HG02759 (cell line): Measurements from ENCODE around the gene ZNF239.
"Not testable (repeated sequence)": the region's sequence is repeated elsewhere in the genome, so short reads cannot be mapped to it uniquely, and the experiment has no call there.

ENCODE experiments used
- ATAC-seq: cut with Tn5 transposase; IDR thresholded peaks from one replicate; pipeline ENCODE4 v1.9.1; 2021; ENCODE audit warnings: mild to moderate bottlenecking, moderate library complexity; ENCODE audit not compliant: unreplicated experiment

ZNF239 gene

DNA sequence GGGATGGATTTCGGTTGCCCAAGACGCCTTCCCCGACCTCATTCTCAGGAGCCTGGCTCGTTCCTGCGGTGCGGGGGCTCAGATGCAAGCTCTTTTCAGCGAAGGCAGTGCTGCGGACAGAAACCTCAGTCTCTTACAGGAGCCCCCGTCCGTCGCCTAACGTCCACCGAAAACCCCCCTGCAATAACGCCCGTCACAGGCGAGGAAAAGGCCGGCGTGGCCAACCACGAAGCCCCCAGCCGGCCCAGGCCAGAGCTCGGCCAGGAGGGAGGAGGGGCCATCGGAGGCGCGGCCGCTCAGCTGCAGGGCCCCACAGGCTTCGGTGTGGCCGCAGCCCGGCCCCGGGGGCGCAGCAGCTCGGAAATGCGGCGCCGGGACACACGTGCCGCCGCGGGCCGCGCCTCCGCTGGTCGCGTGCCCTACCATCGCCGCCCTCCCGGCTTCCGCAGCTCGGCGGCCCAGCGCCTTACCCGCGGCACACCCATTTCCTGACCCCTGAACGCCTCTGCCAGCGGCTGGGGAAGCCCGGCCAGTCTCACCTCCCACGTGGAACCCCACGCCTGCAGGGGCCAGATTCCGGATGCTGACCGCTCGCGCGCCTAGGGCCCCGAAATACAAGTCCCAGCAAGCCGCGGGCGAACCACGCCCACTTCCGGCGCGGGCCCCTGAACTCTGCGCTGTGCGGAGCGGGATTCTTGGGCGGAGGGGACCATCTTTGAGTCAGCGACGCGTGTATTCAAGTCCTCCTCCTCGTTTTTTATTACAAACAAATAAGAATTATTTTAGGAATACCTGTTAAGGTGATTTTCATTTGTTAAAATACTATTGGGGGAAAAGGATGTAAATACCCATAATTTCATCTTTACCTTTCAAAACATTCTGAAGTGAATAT is at the start of gene ZNF239:
Gene ZNF239, minus strand, starts transcription at position 616 of the 892 bp plus-strand sequence. CDS start 16,537 bp downstream, outside the sequence.
- ATAC-seq: peak; percentile 99

DNA sequence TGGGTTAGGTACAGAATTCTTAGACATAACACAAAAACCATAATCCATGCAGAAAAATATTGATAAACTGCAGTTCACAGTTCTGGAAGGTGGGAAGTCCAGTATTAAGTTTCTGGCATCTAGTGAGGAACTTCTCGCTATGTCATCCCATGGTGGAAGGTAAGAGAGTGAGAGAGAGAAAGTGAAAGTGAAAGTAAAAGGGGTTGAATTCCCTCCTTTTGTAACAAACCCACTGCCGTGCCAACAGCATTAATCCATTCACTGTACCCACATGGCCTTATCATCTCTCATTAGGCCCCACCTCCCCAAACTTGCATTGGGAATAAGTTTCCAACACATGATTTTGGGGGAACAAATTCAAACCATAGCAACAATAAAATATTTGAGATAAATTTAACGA is 48.9 kb upstream of the ZNF239 start:
- ATAC-seq: no peak

DNA sequence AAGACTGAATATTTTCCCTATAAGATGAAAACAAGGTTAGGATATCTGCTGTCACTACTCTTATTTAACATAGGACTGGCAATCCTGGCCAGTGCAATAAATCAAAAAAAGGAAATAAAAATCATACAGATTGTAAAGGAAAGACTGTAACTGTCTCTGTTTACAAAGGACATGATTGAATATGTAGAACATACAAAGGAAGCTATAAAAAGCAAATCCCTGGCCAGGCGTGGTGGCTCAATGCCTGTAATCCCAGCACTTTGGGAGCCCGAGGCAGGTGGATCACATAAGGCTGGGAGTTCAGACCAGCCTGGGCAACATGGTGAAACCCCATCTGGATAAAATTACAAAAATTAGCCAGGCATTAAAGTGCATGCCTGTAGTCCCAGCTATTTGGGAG is 47.6 kb upstream of the ZNF239 start:
- no peak for ATAC-seq

DNA sequence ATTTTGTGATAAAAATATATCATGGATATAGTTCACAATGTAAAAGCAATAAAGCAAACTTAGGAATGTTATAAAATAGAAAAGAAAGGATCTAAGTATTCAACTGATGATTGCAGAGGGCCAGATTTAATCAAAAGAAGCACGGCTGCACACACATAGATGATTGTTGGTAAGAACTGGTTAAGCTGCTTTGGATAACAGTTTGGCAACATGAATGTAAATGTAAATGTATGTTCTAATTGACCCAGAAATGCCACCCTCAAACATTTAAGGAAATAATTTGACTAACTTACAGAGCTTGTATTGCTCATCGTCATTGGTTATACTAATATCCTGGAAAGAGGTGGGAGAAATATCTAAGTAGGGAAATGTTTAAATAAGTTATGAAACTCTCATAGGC is 45.0 kb upstream of the ZNF239 start:
- ATAC-seq: no peak

DNA sequence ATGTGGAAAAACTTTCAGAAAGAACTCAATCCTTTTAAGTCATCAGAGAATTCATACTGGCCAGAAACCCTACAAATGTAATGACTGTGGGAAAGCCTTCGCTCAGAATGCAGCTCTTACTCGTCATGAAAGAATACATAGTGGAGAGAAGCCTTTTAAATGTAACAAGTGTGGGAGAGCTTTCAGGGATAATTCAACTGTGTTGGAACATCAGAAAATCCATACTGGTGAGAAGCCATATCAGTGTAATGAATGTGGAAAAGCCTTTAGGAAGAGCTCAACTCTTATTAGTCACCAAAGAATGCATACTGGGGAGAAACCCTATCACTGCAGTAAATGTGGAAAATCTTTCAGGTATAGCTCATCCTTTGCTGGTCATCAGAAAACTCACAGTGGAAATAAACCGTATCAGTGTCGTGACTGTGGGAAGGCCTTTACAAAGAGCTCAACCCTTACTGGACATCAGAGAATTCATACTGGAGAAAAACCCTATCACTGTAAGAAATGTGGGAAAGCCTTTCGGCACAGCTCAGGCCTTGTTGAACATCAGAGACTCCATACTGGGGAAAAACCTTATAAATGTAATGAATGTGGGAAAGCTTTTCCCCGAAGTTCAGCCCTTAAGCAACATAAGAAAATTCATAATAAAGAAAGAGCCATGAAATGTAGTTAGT is 42.4 kb upstream of the ZNF239 start:
- ATAC-seq: no peak

DNA sequence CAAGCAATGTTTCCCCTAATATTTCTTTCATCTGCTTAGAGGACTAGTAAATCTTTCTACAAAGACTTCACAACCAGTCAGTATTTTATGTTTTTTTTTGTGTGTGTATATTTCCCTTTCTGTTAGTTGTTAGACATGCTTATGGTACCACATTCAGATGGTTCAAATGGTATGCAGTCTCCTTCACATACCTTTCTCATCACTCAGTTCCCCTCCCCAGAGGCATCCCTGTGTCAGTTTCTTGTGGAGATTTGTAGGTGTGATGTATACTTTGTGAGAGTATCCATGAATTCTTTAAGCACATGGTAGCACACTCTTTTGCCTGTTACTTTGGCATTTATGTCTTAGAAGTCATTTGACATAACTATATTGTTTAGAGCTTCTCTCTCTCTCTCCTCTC is 36.2 kb upstream of the ZNF239 start:
- no peak for ATAC-seq

DNA sequence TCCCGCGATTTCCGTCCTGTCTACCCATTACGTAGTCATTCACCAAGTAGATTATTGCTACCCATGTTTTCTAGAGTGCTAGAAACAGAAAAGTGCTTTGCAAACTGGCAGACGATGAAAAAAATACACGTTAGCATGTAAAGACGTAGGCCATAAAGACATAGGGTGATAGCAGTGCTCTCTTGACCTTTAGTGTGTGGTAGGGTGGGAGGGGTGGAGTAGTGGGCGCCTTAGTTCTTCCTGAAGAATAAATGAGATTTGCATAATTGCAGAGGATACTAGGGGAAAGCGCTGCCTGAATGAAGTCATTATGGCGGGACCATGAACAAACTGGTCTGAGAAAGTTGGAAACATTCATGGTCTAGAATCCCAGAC is 32.8 kb upstream of the ZNF239 start:
- no peak for ATAC-seq

DNA sequence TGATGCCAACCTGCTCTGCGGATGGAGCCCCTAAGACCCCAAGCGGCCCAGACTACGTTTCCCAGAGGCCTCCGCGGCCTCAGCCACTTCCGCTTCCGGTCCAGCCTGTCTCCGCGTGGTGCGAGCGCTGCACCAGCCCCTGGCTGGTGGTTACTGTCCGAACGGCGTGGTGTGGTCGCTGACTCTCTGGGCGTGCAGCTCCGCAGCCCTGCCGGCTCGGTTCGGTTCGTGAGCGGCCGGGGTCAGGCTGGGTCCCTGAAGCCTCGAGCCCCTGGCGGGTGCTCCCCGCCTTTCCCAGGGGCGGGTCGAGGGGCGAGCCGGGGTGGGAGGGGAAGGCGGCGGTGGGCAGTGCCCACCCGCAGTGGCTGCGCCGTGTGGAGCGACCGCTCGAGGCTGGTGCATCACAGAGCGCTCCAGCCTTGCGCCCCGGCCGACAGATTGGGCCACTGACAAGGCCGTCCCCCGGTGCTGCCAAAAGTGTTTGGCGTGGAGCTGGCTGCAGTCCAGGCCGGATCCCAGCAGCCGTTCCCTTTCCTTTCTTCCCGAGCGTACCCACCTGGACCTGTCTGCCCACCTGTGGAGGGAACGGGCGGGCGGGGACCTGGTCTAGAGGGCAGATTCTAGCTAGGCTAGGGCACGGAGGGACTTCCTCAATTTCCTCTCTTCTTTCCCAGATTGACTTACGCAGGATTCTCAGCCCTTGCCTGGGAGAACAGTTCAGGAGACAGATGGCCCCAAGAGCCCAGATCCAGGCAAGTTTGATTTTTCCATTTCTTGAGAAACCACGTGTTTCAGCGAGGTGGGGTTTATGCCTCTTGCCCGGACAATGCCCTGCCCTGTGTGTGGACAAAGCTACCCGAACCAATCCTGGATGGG is 32.1 kb upstream of the ZNF239 start, which contains the start of gene ZNF485:
Gene ZNF485, plus strand, starts transcription at position 116 of the 876 bp plus-strand sequence. Its CDS starts 613 bp downstream, at position 729.
- ATAC-seq: peak; percentile 99

DNA sequence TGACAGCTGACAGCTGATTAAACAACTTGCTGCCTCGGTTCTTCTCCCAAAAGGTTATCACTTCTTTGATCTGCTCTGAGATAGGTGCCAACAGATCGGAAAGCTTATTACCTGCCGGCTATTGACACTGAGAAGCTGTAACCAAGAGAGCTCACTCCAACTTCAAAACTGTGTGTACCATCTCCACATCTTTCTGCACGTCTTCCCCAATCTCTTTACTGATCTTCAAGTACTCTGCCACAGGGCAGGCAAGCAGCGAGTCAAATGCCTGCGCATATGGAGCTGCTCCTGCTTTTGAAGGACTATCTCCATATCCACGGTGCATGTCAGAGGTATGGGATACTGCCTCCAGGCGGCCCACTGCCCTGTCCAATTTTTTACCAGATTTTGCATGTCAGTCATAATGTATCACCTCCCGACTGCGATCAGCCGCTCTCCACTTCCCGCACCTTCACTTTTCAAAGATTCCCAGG is 31.5 kb upstream of the ZNF239 start:
- ATAC-seq: peak; percentile 22

DNA sequence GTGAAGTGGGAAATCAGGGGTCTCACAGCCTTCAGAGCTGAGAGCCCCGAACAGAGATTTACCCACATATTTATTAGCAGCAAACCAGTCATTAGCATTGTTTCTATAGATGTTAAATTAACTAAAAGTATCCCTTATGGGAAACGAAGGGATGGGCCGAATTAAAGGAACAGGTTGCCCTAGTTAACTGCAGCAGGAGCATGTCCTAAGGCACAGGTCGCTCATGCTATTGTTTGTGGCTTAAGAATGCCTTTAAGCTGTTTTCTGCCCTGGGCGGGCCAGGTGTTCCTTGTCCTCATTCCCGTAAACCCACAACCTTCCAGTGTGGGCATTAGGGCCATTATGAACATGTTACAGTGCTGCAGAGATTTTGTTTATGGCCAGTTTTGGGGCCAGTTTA is 27.2 kb upstream of the ZNF239 start:
- not testable (repeated sequence) for ATAC-seq

DNA sequence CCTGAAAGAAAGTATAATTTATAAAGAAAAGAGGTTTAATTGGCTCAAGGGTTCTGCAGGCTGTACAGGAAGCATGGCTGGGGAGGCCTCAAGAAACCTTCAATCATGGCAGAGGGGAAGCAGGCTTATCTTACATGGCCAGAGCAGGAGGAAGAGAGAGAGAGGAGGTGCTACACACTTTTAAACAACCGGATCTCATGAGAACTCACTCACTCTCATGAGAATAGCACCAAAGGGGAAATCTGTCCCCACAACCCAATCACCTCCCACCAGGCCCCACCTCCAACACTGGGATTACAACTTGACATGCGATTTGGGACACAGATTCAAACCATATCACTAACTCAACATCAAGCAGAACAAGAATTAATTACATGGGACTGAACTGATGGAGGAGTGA is 24.9 kb upstream of the ZNF239 start:
- no peak for ATAC-seq

DNA sequence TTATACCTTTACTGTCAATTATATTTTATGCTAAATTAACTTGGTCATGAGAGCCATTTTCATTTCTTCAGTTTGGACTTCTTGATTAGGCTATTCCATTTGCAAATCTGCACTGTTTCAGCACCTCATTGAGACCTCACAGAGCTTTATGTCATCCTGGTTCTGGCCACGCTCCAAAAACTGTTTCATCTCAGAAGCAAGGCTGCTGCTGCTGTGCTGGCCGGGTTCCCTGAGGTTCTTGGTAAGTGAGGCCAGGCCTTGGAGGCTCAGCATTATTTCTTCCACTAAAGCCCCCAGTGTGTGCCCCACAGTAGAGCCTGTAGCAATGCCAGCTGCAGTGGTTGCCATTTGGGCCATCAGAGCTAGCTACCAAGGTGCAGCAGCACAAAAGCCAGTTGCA is 24.0 kb upstream of the ZNF239 start:
- no peak for ATAC-seq

DNA sequence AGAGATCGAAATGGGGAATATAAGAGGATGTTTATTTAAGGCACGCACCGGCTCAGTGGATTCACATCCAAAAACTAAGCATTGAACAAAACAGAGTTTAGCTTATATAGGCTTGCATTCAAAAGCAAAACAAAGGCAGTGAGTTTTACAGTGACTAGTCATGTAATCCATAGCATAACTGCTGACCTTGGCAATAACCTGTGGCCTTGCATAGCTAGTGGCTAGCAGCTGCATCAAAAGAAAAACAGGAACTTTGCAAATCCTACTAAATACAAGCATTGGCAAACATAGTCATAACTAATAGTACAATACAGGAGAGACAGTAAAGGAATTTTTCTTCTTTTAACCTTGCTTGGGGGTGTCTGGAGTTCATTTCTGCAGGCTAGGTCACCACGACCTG is 22.1 kb upstream of the ZNF239 start:
- ATAC-seq: no peak

DNA sequence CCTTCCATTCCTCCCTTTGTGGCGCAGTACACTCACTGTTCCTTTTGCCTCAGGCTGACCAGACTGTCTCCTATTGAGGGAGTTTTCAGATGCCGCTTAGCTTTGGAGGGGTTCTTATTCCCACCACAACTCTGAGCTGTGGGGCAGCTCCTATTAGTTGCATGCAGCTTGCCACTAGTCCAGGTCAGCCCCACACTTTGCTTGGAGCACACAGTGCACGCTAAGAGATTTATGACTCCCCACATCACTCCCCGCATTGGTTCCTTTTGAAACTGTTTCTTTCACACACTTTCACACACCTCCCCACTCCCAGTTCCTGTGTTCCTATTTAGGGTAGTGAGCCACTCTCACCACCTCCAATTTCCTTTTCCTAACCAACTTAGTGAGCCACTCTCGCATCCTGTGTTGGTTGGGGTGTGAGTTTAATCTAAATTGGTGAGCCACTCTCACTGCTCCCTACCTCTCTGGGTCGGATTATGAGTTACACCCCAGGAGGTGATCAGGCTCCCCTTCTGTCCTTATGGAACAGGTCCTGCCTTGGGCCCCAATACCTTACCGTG is 21.4 kb upstream of the ZNF239 start:
- ATAC-seq: peak; percentile 44

DNA sequence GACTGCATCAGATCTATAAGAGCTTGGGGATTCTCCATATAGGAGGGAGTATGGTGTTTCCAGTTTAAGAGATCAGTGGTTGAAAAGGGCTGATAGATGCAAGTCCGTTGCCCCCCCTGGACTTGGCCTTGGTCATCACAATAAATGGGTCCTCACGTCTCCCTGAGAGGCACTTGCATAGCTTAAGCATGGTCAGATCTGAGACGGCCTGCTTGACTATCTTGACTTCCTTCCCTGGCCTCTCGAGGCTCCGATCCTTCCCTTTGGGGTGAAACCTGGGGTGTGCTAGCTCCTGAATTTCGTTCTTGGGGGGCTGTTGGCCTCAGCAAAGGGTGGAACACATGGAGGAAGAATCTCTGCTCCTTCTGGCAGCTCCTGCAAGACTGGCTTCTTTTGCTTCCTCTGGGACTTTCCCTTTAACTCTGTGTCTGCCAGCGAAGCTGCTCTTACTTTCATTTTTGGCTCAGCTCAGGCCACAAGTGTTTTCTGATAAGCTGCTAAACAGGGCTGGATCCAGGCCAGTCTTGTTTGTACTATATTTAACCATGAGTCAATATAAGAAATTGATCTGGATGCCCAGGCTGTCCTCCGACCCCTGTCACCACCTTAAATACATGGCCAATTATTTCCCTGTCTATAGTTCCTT is 20.7 kb upstream of the ZNF239 start:
- peak; percentile 92 for ATAC-seq

DNA sequence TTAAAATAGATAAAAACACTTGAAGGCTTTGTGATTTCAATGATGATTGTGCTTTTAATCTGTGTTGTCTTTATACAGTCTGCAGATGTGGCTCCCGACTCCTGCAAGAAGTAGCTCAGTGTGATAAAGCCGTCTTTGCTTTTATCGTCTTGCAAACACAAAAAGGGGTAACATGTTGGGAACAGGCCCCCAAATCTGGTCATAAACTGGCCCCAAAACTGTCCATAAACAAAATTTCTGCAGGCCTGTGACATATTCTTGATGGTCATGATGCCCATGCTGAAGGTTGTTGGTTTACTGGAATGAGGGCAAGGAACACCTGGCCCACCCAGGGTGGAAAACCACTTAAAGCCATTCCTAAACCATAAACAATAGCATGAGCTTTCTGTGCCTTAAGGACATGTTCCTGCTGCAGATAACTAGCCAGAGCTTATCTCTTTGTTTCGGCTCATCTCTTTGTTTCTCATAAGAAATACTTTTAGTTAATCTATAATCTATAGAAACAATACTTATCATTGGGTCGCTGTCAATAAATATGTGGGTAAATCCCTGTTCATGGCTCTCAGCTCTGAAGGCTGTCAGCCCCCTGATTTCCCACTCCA is 17.0 kb upstream of the ZNF239 start:
- no peak for ATAC-seq

DNA sequence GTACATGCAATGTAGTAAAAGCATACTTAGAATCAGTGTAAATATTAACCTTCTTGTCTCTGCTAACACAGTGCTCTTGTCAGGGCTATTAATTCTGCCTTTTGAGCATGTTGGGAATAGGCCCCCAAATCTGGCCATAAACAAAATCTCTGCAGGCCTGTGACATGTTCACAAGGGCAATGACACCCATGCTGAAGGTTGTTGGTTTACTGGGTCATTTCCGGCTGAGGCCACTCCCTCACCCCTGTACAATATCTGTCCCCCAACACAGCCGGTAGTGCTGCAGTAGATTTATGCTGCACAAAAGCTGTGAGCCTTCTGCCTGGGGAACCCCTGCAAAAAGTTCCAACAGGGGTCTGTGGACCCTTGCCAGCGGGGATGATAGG is 12.3 kb upstream of the ZNF239 start:
- not testable (repeated sequence) for ATAC-seq

DNA sequence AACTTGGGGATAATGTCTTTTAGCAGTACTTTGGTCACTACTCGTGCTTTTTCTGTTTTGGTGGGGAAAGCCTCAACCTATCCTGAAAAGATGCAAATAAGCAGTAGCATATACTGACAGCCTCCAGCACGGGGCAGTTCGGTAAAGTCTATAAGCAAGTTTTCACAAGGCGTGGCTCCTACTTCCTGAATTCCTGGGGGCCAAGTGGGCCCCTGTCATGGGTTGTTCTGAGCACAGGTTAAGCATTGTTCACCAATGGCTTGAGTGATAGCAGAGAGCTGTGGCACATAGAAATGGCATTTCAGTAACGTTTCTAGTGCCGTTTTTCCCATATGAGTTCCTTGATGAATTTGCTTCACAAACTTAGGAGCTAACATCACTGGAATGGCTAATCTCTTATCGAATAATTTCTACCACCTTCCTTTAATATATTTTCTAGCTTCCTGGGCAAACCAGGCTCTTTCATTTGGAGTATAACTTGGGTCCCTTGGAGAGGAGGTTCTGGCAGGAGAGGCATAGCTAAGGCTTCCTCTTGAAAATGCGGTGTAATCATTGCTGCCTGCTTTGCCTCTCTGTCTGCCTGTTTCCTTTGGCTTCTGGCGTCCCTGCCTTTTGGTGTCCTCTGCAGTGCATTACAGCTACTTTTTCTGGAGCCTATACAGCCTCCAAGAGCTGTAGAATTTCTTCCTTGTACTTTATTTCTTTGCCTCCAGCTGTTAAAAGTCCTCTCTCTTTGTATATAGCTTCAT is 11.7 kb upstream of the ZNF239 start:
- ATAC-seq: no peak

DNA sequence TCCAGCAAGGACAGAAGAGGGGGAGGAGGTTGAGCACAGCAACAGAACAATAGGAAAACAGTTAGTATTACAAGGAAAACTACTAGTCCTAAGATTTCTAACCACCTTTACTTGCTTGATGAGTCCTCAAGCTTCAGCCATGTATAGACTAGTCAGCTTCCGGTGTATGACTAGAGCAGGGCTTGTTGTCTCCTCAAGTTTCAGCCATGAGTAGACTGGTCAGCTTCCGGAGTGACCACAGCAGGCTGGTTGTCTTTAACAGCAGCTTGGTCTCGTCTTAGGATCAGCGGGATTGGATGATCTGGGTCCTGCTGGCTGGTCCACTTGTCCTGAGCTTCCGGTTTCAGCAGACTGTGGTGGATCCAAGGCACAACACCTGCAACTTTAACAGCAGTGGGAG is 10.6 kb upstream of the ZNF239 start:
- ATAC-seq: no peak
